ENCODE results near the gene PPP1R13L.
"Not testable (repeated sequence)": the region's sequence is repeated elsewhere in the genome, so short reads cannot be mapped to it uniquely, and the experiment has no call there.

The PPP1R13L gene

GRCh38 chr19:45440873-45441654, 36.2 kb upstream of the PPP1R13L start:
- no peak overlapping the region for H3K4me3 ChIP-seq (ENCODE audit: low read depth, low read length)
- no peak for TF ChIP-seq CTCF (IDR thresholded peaks at IDR 0.05; ENCODE audit: low read depth, low read length)

GRCh38 chr19:45440259-45440638, 35.4 kb upstream of the PPP1R13L start:
- H3K4me3 ChIP-seq (ENCODE audit: low read depth, low read length) = peak overlapping the region; percentile 63
- TF ChIP-seq CTCF (IDR thresholded peaks at IDR 0.05; ENCODE audit: low read depth, low read length) = no peak

- TF ChIP-seq CTCF (IDR thresholded peaks at IDR 0.05; ENCODE audit: low read depth, low read length) = peak; percentile 98
- H3K4me3 ChIP-seq (ENCODE audit: low read depth, low read length) = peak overlapping the region; percentile 63
Measured at GRCh38 chr19:45439569-45440258, 34.8 kb upstream of the PPP1R13L start.

GRCh38 chr19:45439190-45439568, 34.3 kb upstream of the PPP1R13L start:
- TF ChIP-seq CTCF (IDR thresholded peaks at IDR 0.05; ENCODE audit: low read depth, low read length) = no peak
- peak overlapping the region; percentile 63 for H3K4me3 ChIP-seq (ENCODE audit: low read depth, low read length)

GRCh38 chr19:45437328-45437727, 32.5 kb upstream of the PPP1R13L start:
- H3K4me3 ChIP-seq (ENCODE audit: low read depth, low read length) = no peak overlapping the region
- no peak for TF ChIP-seq CTCF (IDR thresholded peaks at IDR 0.05; ENCODE audit: low read depth, low read length)

GRCh38 chr19:45432543-45432942, 27.7 kb upstream of the PPP1R13L start:
- not testable (repeated sequence) for H3K4me3 ChIP-seq (ENCODE audit: low read depth, low read length)

- H3K4me3 ChIP-seq (ENCODE audit: low read depth, low read length) = not testable (repeated sequence)
Measured at GRCh38 chr19:45431008-45431407, 26.1 kb upstream of the PPP1R13L start.

GRCh38 chr19:45429896-45430295, 25.0 kb upstream of the PPP1R13L start:
- not testable (repeated sequence) for H3K4me3 ChIP-seq (ENCODE audit: low read depth, low read length)
